Measurements from ENCODE around the gene FHIT.

DNA sequence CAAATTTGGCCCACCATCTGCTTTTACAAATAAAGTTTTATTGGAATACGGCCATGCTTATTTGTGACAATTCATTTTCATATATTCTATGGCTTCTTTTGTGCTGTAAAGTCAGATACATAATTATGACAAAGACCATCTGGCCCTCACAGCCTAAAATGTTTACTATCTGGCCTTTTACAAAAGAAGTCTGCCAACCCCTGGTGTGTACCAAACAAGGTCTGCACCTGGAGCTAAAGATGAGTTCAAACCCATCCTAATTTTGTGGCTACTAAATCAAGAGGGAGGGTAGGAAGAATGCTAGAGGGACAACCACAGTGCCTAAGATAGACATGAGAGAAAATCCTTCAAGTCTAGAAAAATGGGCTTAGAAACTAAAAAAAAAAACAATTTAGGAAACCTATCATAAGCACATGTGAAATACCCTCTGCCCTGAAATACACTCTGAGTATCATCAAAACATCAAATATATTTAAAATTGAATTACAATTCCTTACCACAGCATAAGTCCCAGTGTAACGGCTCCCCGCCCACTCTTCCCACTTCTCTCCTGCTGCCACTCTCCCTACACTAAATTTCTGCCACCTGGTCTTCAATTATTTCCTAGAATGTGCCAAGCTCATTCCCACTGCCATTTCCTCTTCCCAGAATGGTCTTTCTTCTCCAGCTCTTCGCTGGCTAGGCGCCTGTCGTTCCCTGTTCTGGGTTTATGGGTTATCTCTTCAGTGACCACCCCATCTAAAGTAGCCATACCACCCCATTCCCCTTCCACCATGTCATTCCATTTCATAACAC, 1250.7 kb downstream of the FHIT start:
- TF ChIP-seq, protein P1, sequence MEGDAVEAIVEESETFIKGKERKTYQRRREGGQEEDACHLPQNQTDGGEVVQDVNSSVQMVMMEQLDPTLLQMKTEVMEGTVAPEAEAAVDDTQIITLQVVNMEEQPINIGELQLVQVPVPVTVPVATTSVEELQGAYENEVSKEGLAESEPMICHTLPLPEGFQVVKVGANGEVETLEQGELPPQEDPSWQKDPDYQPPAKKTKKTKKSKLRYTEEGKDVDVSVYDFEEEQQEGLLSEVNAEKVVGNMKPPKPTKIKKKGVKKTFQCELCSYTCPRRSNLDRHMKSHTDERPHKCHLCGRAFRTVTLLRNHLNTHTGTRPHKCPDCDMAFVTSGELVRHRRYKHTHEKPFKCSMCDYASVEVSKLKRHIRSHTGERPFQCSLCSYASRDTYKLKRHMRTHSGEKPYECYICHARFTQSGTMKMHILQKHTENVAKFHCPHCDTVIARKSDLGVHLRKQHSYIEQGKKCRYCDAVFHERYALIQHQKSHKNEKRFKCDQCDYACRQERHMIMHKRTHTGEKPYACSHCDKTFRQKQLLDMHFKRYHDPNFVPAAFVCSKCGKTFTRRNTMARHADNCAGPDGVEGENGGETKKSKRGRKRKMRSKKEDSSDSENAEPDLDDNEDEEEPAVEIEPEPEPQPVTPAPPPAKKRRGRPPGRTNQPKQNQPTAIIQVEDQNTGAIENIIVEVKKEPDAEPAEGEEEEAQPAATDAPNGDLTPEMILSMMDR (conservative IDR thresholded peaks at IDR 0.05; ENCODE audit: low read depth, low read length), result no peak
- TF ChIP-seq CEBPB (IDR thresholded peaks at IDR 0.05; ENCODE audit: low read depth, low read length) (no peak), MAZ (IDR thresholded peaks at IDR 0.05; ENCODE audit: borderline replicate concordance, low read depth, low read length) (no peak), MAFK (IDR thresholded peaks at IDR 0.05; ENCODE audit: low read depth, low read length) (no peak), NFE2L2 (IDR thresholded peaks at IDR 0.05; ENCODE audit: low read depth, low read length) (no peak), RFX5 (IDR thresholded peaks at IDR 0.05; ENCODE audit: low read depth, low read length) (no peak), SMC3 (IDR thresholded peaks at IDR 0.05; ENCODE audit: low read depth, low read length) (no peak), POLR2A (IDR thresholded peaks at IDR 0.05; ENCODE audit: low read depth, low read length) (no peak), BHLHE40 (IDR thresholded peaks at IDR 0.05; ENCODE audit: low read depth, low read length) (no peak)
- TF ChIP-seq, protein P2, sequence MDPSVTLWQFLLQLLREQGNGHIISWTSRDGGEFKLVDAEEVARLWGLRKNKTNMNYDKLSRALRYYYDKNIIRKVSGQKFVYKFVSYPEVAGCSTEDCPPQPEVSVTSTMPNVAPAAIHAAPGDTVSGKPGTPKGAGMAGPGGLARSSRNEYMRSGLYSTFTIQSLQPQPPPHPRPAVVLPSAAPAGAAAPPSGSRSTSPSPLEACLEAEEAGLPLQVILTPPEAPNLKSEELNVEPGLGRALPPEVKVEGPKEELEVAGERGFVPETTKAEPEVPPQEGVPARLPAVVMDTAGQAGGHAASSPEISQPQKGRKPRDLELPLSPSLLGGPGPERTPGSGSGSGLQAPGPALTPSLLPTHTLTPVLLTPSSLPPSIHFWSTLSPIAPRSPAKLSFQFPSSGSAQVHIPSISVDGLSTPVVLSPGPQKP (IDR thresholded peaks at IDR 0.05; ENCODE audit: borderline replicate concordance, low read depth, low read length), result no peak
- TF ChIP-seq, protein P3, sequence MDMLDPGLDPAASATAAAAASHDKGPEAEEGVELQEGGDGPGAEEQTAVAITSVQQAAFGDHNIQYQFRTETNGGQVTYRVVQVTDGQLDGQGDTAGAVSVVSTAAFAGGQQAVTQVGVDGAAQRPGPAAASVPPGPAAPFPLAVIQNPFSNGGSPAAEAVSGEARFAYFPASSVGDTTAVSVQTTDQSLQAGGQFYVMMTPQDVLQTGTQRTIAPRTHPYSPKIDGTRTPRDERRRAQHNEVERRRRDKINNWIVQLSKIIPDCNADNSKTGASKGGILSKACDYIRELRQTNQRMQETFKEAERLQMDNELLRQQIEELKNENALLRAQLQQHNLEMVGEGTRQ (IDR thresholded peaks at IDR 0.05; ENCODE audit: low read depth, low read length), result no peak
